Hepatocyte (in vitro differentiated cells): ENCODE results near the gene MEIS2. TPM values are rescaled to one million over a fixed set of nuclear protein-coding genes. Genes with fewer than 3 reads are reported as not detected.

Source experiments
- DNase-seq: peaks from one replicate; pipeline ENCODE4 v3.0.0-alpha.2; 2016; ENCODE audit warnings: low spot score
- H2AFZ ChIP-seq: fragments of 200-600 bp; sonication (generic); 2 replicates; pipeline ENCODE4 v1.6.0; 2016; ENCODE audit warnings: antibody characterized with exemption, mild to moderate bottlenecking
- H3K27ac ChIP-seq: fragments of 200-600 bp; sonication (generic); 2 replicates; pipeline ENCODE4 v1.5.1; 2016; ENCODE audit warnings: mild to moderate bottlenecking
- H3K27me3 ChIP-seq: fragments of 200-600 bp; sonication (generic); 2 replicates; pipeline ENCODE4 v1.6.1; 2016
- H3K36me3 ChIP-seq: fragments of 200-600 bp; sonication (generic); replicated peaks from 2 replicates; pipeline ENCODE4 v1.5.1; 2016; ENCODE audit warnings: low read depth; ENCODE audit not compliant: insufficient read depth
- H3K4me1 ChIP-seq: fragments of 200-600 bp; sonication (generic); 2 replicates; pipeline ENCODE4 v1.5.1; 2016; ENCODE audit warnings: mild to moderate bottlenecking, moderate library complexity; ENCODE audit not compliant: insufficient read depth
- H3K4me2 ChIP-seq: fragments of 200-600 bp; sonication (generic); 2 replicates; pipeline ENCODE4 v1.6.0; 2016
- H3K4me3 ChIP-seq: fragments of 200-600 bp; sonication (generic); 2 replicates; pipeline ENCODE4 v1.5.1; 2016; ENCODE audit warnings: mild to moderate bottlenecking
- H3K79me2 ChIP-seq: fragments of 200-600 bp; sonication (generic); 2 replicates; pipeline ENCODE4 v1.6.0; 2017; ENCODE audit warnings: mild to moderate bottlenecking
- H3K9me2 ChIP-seq: fragments of 200-600 bp; sonication (generic); replicated peaks from 2 replicates; pipeline ENCODE4 v1.6.0; 2017; ENCODE audit warnings: mild to moderate bottlenecking; ENCODE audit not compliant: insufficient read depth
- H3K9me3 ChIP-seq: fragments of 200-600 bp; sonication (generic); 2 replicates; pipeline ENCODE4 v1.5.1; 2016; ENCODE audit warnings: low read depth, mild to moderate bottlenecking
- H4K20me1 ChIP-seq: fragments of 200-600 bp; sonication (generic); 2 replicates; pipeline ENCODE4 v1.6.0; 2016; ENCODE audit warnings: mild to moderate bottlenecking; ENCODE audit not compliant: insufficient read depth, poor library complexity, severe bottlenecking
- EZH2 ChIP-seq: fragments of 200-600 bp; sonication (generic); IDR thresholded peaks from 2 replicates; pipeline ENCODE4 v1.6.1; 2016; ENCODE audit warnings: antibody characterized with exemption, mild to moderate bottlenecking, borderline replicate concordance
- EZH2phosphoT487 ChIP-seq: fragments of 200-600 bp; sonication (generic); IDR thresholded peaks from one replicate; pipeline ENCODE4 v1.6.1; 2018; ENCODE audit warnings: antibody characterized with exemption, mild to moderate bottlenecking, low read depth, moderate library complexity; ENCODE audit not compliant: unreplicated experiment, severe bottlenecking
- whole genome bisulfite sequencing: methylation state at CpG from one replicate; pipeline ENCODE4 v1.1.6; 2016; ENCODE audit warnings: low lambda C conversion rate; ENCODE audit errors: missing lambda C conversion rate; 5-methylcytosine and 5-hydroxymethylcytosine counted together
- polyA plus RNA-seq: library from polyadenylated mRNA; unstranded; fragments of >200 nt; fragmentation: Nextera tagmentation; extraction: Ambion mirVana; gene quantifications from 2 replicates; pipeline ENCODE4 v1.2.1, GENCODE V29; 2016
- total RNA-seq: library from RNA; depleted of rRNA; stranded (reverse); fragments of >200 nt; gene quantifications from 2 replicates; pipeline ENCODE4 v1.2.3, GENCODE V29; 2014
- TF ChIP-seq, protein P1 (sequence below): fragments of 200-600 bp; sonication (generic); IDR thresholded peaks from 2 replicates; pipeline ENCODE4 v1.5.1; 2016; ENCODE audit warnings: antibody characterized with exemption, mild to moderate bottlenecking; ENCODE audit not compliant: poor library complexity

The MEIS2 gene
- total and polyA plus RNA-seq, 2 experiments from 2014 or later, result 20.6 to 33.5 TPM

DNA sequence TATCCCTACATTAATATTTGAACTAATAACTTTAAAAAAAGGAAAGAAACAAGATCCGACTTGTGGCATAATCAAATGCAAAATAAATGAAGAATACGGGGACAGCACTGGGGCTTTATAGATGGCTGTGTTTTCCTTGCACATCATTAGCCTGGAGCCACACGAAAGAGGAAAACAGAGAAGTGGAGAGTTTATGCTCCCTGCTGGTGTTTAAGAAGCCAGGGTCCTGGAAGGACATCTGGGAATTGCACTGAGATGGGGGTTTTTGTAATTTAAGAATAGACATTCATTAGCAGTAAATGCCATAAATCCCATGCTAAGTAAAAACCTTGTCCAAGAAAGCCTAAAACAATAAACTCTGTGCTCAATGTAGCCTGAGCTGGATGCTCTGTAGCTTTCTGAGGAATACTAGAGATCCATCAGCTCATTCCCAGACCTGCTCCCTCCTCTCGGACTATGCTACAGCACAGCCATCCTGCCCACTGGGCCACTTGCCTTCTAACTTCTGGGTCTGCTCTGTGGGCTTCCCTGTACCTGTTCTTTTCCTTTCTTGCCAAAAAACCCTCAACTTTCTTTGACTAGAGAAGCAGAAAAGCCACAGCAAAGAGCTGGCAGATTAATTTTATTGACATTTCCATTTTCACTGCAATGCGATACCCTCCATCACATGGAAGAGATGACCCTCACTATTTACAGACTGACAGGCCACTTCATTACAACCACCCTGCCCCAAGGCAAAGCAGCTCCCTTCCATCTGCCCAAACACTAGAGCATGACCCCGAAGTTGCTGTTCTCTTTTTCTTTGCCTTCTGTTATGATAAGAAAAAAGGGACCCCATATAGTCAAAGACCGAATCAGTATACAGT lies 62.3 kb downstream of the MEIS2 start:
- Histone ChIP-seq H3K4me1 (peaks cover 24% of the 10 kb centered on the region), H2AFZ (no peak overlapping the region), H3K36me3 (no peaks in the 10 kb centered on the region), H4K20me1 (no peaks in the 10 kb centered on the region), H3K9me2 (no peaks in the 10 kb centered on the region), H3K4me2 (peak overlapping the region; percentile 29), H3K9me3 (no peaks in the 10 kb centered on the region), H3K27me3 (no peaks in the 10 kb centered on the region), H3K4me3 (no peak overlapping the region), H3K27ac (peak overlapping the region; percentile 7), H3K79me2 (peaks cover 10% of the 10 kb centered on the region)
- 57% methylated on average over 7 of the region's 7 CpGs for WGBS
- DNase-seq, result no peak
- TF ChIP-seq EZH2 (no peak), EZH2phosphoT487 (no peak)
- TF ChIP-seq, protein P1, sequence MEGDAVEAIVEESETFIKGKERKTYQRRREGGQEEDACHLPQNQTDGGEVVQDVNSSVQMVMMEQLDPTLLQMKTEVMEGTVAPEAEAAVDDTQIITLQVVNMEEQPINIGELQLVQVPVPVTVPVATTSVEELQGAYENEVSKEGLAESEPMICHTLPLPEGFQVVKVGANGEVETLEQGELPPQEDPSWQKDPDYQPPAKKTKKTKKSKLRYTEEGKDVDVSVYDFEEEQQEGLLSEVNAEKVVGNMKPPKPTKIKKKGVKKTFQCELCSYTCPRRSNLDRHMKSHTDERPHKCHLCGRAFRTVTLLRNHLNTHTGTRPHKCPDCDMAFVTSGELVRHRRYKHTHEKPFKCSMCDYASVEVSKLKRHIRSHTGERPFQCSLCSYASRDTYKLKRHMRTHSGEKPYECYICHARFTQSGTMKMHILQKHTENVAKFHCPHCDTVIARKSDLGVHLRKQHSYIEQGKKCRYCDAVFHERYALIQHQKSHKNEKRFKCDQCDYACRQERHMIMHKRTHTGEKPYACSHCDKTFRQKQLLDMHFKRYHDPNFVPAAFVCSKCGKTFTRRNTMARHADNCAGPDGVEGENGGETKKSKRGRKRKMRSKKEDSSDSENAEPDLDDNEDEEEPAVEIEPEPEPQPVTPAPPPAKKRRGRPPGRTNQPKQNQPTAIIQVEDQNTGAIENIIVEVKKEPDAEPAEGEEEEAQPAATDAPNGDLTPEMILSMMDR, result no peak

DNA sequence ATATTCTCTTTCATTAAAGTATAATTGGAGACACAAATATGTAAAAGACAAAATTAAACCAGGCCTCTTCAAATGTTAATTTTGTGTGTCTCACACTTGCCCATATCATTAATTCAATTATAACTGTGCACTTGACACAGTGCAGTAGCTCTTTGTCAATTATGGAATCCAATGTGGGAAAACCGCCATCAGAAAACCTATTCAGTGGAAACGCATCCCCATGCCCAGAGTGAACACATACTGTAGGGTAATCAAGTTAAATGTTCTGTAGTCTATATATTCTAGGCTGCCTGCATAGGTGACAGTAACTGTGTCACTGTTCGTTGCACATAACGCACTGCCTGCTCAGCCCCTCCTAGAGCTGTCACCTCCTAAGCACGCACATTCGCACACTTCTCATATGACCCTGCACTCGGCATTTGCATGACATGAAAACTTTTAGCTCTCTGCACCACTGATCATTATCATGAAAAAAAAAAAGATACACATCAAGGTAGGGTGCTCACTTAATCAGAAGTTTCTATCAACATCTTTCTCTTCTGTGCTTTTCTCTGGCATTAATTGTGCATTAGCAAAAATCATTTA lies 63.2 kb downstream of the MEIS2 start:
- no peak overlapping the region for H2AFZ ChIP-seq
- DNase-seq, result no peak
- no peaks in the 10 kb centered on the region for H3K36me3 ChIP-seq
- peaks cover 24% of the 10 kb centered on the region for H3K4me1 ChIP-seq
- 88% methylated on average over 7 of the region's 7 CpGs for WGBS
- H3K4me2 ChIP-seq, result no peak overlapping the region
- no peaks in the 10 kb centered on the region for H3K27me3 ChIP-seq
- H3K9me3 ChIP-seq, result no peaks in the 10 kb centered on the region
- TF ChIP-seq EZH2, result no peak
- no peak for TF ChIP-seq EZH2phosphoT487
- TF ChIP-seq, protein P1, result no peak
- H4K20me1 ChIP-seq, result no peaks in the 10 kb centered on the region
- peaks cover 10% of the 10 kb centered on the region for H3K79me2 ChIP-seq
- no peak overlapping the region for H3K4me3 ChIP-seq
- no peak overlapping the region for H3K27ac ChIP-seq
- H3K9me2 ChIP-seq, result no peaks in the 10 kb centered on the region

DNA sequence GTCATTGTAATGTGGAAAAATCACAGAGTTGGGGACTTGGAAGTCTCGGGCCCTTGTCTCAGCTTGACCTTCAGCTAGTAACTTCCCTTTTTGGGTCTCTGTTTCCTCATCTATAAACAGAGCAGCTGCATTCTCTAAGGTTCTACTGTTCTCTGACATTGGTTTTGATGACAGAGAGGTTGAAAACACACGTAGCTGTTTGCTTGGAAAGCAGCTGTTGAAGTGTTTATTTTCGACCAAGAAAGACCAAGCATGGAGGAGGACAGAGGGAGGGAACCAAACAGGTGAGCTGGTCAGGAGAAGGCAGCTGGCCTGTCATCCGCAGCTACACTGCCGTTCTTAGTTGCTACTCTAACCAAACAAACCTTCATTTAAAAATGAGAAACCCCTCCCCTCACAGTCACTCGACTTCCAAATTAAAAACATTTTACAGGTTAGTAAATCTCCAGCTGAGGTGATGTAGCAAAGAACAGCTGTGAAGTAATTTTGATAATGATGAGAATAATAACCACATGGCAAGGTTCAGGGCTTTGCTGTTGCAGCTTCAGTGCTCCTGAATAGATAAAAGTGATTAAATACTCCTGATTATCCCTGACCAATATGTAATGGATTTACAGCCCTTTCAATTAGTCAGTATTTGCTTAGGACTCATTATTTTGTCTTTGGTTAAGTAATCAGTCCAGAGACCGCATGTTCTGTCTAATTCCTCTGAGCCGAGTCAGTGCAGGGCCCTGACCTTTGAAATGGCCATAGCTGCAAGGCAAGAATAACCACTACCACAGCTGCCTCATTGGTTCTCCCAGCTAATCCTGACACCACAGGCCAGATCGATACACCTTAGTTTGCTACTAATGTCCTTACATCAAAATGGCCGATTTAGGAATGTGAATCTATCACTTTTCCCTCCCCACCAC lies 65.3 kb downstream of the MEIS2 start:
- no peak overlapping the region for H3K4me2 ChIP-seq
- peaks cover 31% of the 10 kb centered on the region for H3K4me1 ChIP-seq
- no peak for DNase-seq
- WGBS, result 58% methylated on average over 10 of the region's 10 CpGs
- no peaks in the 10 kb centered on the region for H4K20me1 ChIP-seq
- no peak overlapping the region for H2AFZ ChIP-seq
- no peaks in the 10 kb centered on the region for H3K27me3 ChIP-seq
- no peaks in the 10 kb centered on the region for H3K9me3 ChIP-seq
- TF ChIP-seq EZH2 (no peak), EZH2phosphoT487 (no peak)
- TF ChIP-seq, protein P1, result no peak
- H3K79me2 ChIP-seq, result peaks cover 10% of the 10 kb centered on the region
- H3K36me3 ChIP-seq, result no peaks in the 10 kb centered on the region
- no peak overlapping the region for H3K4me3 ChIP-seq
- no peak overlapping the region for H3K27ac ChIP-seq
- no peaks in the 10 kb centered on the region for H3K9me2 ChIP-seq
